Epithelial cell of esophagus (primary cell): ENCODE data around the gene CUTA.
A peak's percentile ranks its signal among the peaks of the same experiment; 100 is the strongest.

Experiments used
- DNase-seq: peaks from one replicate; pipeline ENCODE4 v3.0.0; 2010; ENCODE audit warnings: low read depth
- H3K4me3 ChIP-seq: 2 replicates; pipeline ENCODE4 v1.5.1; 2011; ENCODE audit warnings: mild to moderate bottlenecking, low read length, control low read depth
- CTCF ChIP-seq: IDR thresholded peaks from 2 replicates; pipeline ENCODE4 v1.5.1; 2011; ENCODE audit warnings: low read depth, mild to moderate bottlenecking, low read length, control low read depth, inconsistent platforms; ENCODE audit not compliant: insufficient read depth; ENCODE audit errors: missing control alignments

The CUTA gene

DNA sequence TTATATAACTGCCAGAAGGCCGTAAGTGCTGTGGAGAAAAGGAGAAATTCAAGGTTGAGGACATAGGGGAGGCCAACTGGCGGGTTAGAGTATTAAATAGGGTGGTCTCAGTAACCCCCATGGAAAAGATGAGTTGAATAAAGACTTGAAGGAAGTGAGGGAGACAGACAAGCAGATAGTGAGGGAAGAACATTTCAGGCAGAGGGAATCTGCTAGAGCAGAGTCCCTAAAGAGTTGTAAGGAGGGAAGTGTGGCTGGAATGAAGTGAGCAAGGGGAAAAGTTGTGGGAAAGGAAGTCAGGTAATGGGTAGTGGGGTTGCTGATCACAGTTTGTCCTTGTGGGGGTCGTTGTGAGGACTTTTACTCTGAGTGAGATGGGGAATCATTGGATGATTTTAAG lies 24.9 kb downstream of the CUTA start:
- TF ChIP-seq CTCF: no peak
- no peak for DNase-seq
- peak overlapping the region; percentile 74 for H3K4me3 ChIP-seq

DNA sequence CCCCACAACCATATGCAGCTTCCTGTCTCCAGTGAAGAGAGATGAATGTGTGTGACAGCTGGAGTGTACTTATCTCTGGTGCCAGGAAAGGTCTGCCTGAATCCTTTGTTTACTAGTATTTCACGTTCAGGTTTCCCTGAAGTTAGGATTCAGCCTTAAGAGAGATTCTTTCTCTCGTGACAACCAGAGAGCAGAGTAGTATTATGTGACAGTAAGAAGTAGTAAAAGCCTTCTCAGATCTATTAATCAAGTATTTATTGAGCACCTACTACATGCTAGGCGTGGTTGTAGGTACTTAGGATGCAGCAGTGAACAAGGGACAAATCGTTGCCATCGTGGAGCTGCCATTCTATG lies 25.3 kb downstream of the CUTA start:
- H3K4me3 ChIP-seq: peak overlapping the region; percentile 74
- no peak for TF ChIP-seq CTCF
- no peak for DNase-seq

DNA sequence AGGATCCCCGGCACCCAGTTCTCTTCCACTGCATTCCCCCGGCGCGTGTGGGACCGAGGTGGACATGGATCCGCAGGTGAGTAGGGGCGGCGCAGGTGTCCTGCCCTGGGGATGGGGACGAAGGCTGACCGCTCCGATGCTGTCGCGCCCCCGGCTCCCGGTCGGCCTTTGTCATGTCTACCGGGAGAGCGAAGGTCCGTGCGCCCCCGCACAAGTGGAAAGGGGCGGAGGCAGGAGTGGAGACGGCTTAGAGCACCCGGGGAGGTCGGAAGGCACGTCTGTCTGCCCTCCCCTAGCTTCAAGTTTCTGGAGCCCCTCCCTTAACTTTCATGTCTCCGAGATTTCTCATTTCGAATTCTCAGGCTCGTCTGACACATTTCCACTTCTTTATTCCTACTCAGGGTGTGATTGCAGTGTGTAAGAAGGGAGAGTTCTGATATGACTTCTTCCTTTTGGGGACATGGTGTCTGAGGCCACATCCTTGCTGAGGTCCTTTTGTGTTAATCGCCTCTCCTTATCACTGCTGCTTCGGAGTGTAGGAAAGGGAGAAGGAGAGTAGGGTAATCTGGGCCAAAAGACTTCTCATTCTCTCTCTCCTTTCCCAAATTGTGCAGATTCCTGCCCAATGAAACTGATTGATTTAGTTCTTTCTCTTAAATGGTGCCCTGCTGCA lies 25.8 kb downstream of the CUTA start:
- peak; percentile 40 for DNase-seq
- TF ChIP-seq CTCF: no peak
- H3K4me3 ChIP-seq: peak overlapping the region; percentile 74

DNA sequence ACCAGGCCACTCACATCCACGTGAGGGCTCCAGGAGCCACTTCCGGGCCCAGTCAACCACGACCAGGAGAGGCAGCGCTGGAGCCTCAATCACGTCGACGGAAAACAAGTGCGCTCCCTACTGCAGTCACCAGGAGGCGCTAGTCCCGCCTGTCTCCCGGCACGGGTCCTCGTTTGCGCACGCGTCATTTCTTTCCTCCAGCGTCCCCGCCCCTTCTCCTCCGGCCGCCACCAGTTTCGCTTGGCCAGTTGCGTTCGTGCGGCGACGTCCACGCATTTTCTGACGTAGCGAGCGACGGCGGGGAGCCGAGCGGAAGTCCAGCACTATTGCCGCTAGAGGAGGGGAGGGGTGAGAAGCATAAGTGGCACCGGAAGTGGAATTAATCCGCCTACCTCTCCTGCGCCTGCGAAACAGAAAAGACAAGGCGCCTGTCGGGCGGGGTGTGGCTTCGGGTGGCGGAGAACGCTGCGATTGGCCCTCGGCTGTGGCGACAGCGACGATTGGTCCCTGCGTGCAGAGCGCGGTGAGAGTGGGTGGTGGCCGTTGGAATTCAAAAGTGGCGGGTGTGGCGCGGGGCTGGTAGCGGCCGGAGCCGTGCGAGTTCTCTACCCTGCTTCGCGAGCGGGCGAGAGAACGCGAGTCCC lies 26.5 kb downstream of the CUTA start, which contains the start of gene KIFC1:
KIFC1 (plus strand) TSS at position 546 of the 644 bp plus-strand sequence. CDS start 163 bp downstream, outside the sequence.
- peak within 1 kb of the TSS; percentile 74 for H3K4me3 ChIP-seq
- DNase-seq: peak; percentile 100
- peak; percentile 91 for TF ChIP-seq CTCF

DNA sequence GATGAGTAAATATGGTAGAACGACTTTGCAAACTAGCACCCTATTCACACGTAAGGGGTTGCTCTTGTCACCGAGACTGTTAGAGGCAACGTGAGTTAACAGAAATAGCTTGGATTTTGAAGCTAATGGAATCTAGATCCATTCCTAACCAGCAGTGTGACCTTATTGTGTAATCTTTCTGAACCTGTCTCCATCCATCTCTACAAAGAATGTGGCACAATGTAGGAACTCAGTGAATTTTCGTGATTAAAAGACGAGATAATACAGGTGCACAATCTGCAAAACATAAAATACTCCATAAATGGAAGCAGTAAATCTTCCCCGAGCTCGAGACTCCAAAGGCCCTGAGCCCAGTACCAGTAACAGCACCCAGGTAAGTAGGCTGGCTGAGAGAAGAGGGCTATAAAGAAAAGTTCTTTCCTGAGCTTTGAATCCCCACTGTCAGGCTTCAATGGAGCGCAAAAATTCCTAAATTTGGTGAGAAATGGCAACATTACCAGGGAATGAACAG lies 27.1 kb downstream of the CUTA start:
- H3K4me3 ChIP-seq: peak overlapping the region; percentile 6
- no peak for DNase-seq
- no peak for TF ChIP-seq CTCF

DNA sequence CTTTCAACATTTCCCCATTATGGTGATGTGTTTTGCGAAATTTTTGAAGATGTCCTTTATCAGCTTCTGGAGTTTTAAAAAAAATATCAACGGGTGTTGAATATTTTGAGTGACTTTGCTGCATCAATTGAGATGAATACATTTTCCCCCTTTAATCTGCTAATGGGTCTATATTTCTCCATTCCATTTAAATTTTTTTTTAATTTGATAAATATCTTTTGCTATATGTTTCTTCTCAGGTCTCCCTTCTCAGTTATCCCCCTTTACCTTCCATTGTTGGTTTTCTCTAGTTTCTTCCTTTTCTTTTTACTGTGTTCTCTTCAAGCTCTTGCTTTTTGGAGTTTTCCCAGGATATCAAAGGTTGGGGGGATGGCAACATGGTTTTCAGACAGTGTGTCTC lies 27.7 kb downstream of the CUTA start:
- H3K4me3 ChIP-seq: no peak overlapping the region
- TF ChIP-seq CTCF: no peak
- no peak for DNase-seq

DNA sequence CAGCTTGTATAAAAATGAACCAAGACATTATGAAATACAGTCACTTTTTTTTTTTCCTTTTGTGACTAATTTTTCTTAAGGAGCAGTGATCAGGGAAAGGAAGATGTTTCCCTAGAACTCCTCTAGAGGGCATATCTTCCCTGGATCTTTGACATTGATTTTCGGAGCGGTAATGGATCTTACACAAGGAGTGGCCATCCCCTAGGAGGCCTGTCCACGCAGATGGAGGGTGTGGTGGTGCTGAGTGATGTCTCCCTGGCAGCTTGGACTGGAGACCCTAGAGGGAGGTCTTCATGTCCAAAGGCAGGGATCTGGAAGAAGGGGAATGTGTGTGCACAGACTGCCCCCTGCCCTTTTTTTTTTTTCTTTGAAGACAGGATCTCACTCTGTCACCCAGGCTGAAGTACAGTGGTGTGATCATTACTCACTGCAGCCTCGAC lies 33.3 kb downstream of the CUTA start:
- no peak overlapping the region for H3K4me3 ChIP-seq
- peak; percentile 64 for TF ChIP-seq CTCF
- peak; percentile 80 for DNase-seq
